MCF 10A (cell line): ENCODE data around the gene ODC1. TPM values are rescaled to one million over a fixed set of nuclear protein-coding genes. Genes with fewer than 3 reads are reported as not detected.

Experiments used
- BruUV-seq: library from RNA; stranded (reverse); fragments of 400-500 nt; replicated peaks from 2 replicates; lab custom pipeline; 2021; lab: Mats Ljungman, UMichigan
- CTCF ChIA-PET: fragments of 300-600 bp; sonication (Branson Sonifier 250); formaldehyde crosslinking; extraction: SDS; loops from one replicate; lab custom pipeline; 2021; ENCODE audit warnings: antibody characterized with exemption, inconsistent platforms; lab: Yijun Ruan, JAX
- POLR2A ChIA-PET: fragments of 300-600, 350-650 bp; sonication (Branson Sonifier 250); formaldehyde crosslinking; extraction: SDS; loops from one replicate; lab custom pipeline; 2020; ENCODE audit warnings: antibody characterized with exemption, inconsistent platforms; lab: Yijun Ruan, JAX
- DNase-seq: peaks from one replicate; pipeline ENCODE4 v3.0.0-alpha.2; 2018; ENCODE audit not compliant: unreplicated experiment
- H3K27ac Mint-ChIP-seq: one replicate; pipeline ENCODE4 v1.8.0; 2022; ENCODE audit warnings: mild to moderate bottlenecking, low read depth, mixed read lengths; ENCODE audit not compliant: unreplicated experiment
- H3K27me3 Mint-ChIP-seq: one replicate; pipeline ENCODE4 v1.8.0; 2022; ENCODE audit warnings: mixed read lengths; ENCODE audit not compliant: insufficient read depth, unreplicated experiment
- H3K36me3 Mint-ChIP-seq: one replicate; pipeline ENCODE4 v1.8.0; 2022; ENCODE audit warnings: mild to moderate bottlenecking, moderate library complexity, mixed read lengths; ENCODE audit not compliant: insufficient read depth, unreplicated experiment
- H3K4me1 Mint-ChIP-seq: one replicate; pipeline ENCODE4 v1.8.0; 2022; ENCODE audit warnings: mixed read lengths; ENCODE audit not compliant: insufficient read depth, unreplicated experiment
- H3K4me3 Mint-ChIP-seq: one replicate; pipeline ENCODE4 v1.8.0; 2022; ENCODE audit warnings: mild to moderate bottlenecking, moderate library complexity, mixed read lengths; ENCODE audit not compliant: unreplicated experiment
- H3K9me3 Mint-ChIP-seq: one replicate; pipeline ENCODE4 v1.8.0; 2022; ENCODE audit warnings: mixed read lengths; ENCODE audit not compliant: unreplicated experiment
- CTCF ChIP-seq: fragments of 200-600 bp; IDR thresholded peaks from one replicate; pipeline ENCODE4 v1.8.0; 2022; ENCODE audit warnings: antibody characterized with exemption, mild to moderate bottlenecking; ENCODE audit not compliant: unreplicated experiment
- intact Hi-C: fragments of 100-400 bp; cut with micrococcal nuclease; formaldehyde crosslinking; loops from 2 replicates; pipeline ENCODE4 v1.14.1; 2022
- total RNA-seq: library from RNA; stranded (reverse); gene quantifications from 2 replicates; pipeline ENCODE4 v1.2.3, GENCODE V29; 2022

Gene ODC1
- total RNA-seq, 1 experiment from 2014 or later: 341 TPM

- DNase-seq: no peak
- H3K27ac Mint-ChIP-seq: no peak overlapping the region
- intact Hi-C loops: no loop called here
- BruUV-seq: no TSS peak
- no peaks in the 10 kb centered on the region for H3K27me3 Mint-ChIP-seq
- ChIA-PET CTCF (interaction anchor here (1.0 to 3.6 kb wide), 6 partner anchors 9 to 352 kb away, joined by 3 to 19 read pairs (median 6); no protein-coding TSS in a partner anchor), POLR2A (no interaction called here)
- no peaks in the 10 kb centered on the region for H3K9me3 Mint-ChIP-seq
- peaks cover 43% of the 10 kb centered on the region for H3K36me3 Mint-ChIP-seq
- H3K4me1 Mint-ChIP-seq: no peaks in the 10 kb centered on the region
- H3K4me3 Mint-ChIP-seq: no peak overlapping the region
- TF ChIP-seq CTCF: no peak
Measured at GRCh38 chr2:10424916-10425505, 23.1 kb downstream of the ODC1 start.

- Mint-ChIP-seq H3K4me1 (no peaks in the 10 kb centered on the region), H3K27ac (no peak overlapping the region), H3K36me3 (peaks cover 51% of the 10 kb centered on the region), H3K27me3 (no peaks in the 10 kb centered on the region), H3K9me3 (no peaks in the 10 kb centered on the region), H3K4me3 (no peak overlapping the region)
- BruUV-seq: no TSS peak
- CTCF ChIA-PET: interaction anchor here (1.1 to 3.6 kb wide), 4 partner anchors 10 to 299 kb away, joined by 5 to 19 read pairs (median 6); no protein-coding TSS in a partner anchor
- POLR2A ChIA-PET: no interaction called here
- no peak for TF ChIP-seq CTCF
- intact Hi-C loops: no loop called here
- DNase-seq: no peak
Measured at GRCh38 chr2:10424051-10424450, 24.1 kb downstream of the ODC1 start.

- DNase-seq: no peak
- H3K27ac Mint-ChIP-seq: no peak overlapping the region
- H3K9me3 Mint-ChIP-seq: no peaks in the 10 kb centered on the region
- POLR2A ChIA-PET: no interaction called here
- CTCF ChIA-PET: interaction anchor here (0.7 to 1.7 kb wide), 4 partner anchors 10 to 350 kb away, joined by 3 to 7 read pairs (median 4); no protein-coding TSS in a partner anchor
- H3K27me3 Mint-ChIP-seq: no peaks in the 10 kb centered on the region
- H3K4me3 Mint-ChIP-seq: no peak overlapping the region
- peaks cover 52% of the 10 kb centered on the region for H3K36me3 Mint-ChIP-seq
- intact Hi-C loops: no loop called here
- TF ChIP-seq CTCF: no peak
- no TSS peak for BruUV-seq
- no peaks in the 10 kb centered on the region for H3K4me1 Mint-ChIP-seq
Measured at GRCh38 chr2:10423400-10423774, 24.7 kb downstream of the ODC1 start.

GRCh38 chr2:10422732-10423399 lies 25.3 kb downstream of the ODC1 start:
- CTCF ChIA-PET: interaction anchor here (0.7 kb wide), 2 partner anchors 264 to 350 kb away, joined by 3 read pairs; no protein-coding TSS in a partner anchor
- no peak for TF ChIP-seq CTCF
- Mint-ChIP-seq H3K27ac (no peak overlapping the region), H3K27me3 (no peaks in the 10 kb centered on the region), H3K36me3 (peaks cover 52% of the 10 kb centered on the region), H3K9me3 (no peaks in the 10 kb centered on the region), H3K4me1 (no peaks in the 10 kb centered on the region), H3K4me3 (no peak overlapping the region)
- no peak for DNase-seq
- POLR2A ChIA-PET: interaction anchor here (0.6 kb wide), 1 partner anchor 101 kb away, joined by 4 read pairs; no protein-coding TSS in a partner anchor
- BruUV-seq: no TSS peak
- intact Hi-C loops: no loop called here
